D721Med (cell line): ENCODE measurements around the gene MINDY4.

ENCODE experiments used
- DNase-seq: peaks from one replicate; pipeline ENCODE4 v3.0.0; 2011; ENCODE audit warnings: low spot score; ENCODE audit not compliant: insufficient read length
- FAIRE-seq: peaks from 2 replicates; lab custom pipeline; 2011; peaks lifted over from hg19 to GRCh38; lab: Jason Lieb, UNC
- CTCF ChIP-seq: IDR thresholded peaks from 2 replicates; pipeline ENCODE4 v1.5.1; 2012; ENCODE audit warnings: mild to moderate bottlenecking, control low read depth; ENCODE audit not compliant: insufficient read depth; ENCODE audit errors: missing control alignments

Gene MINDY4

GRCh38 chr7:30894866-30895605 lies 123.8 kb downstream of the MINDY4 start:
- no peak for DNase-seq
- peak; percentile 27 for TF ChIP-seq CTCF
- no peak for FAIRE-seq

GRCh38 chr7:30896036-30896435 lies 124.8 kb downstream of the MINDY4 start:
- FAIRE-seq (no peak), DNase-seq (no peak)
- no peak for TF ChIP-seq CTCF

GRCh38 chr7:30896783-30897637 lies 125.8 kb downstream of the MINDY4 start:
- no peak for FAIRE-seq
- DNase-seq: no peak
- no peak for TF ChIP-seq CTCF

- FAIRE-seq (no peak), DNase-seq (no peak)
- TF ChIP-seq CTCF: no peak
Observed at GRCh38 chr7:30897770-30898169, 126.6 kb downstream of the MINDY4 start.

GRCh38 chr7:30898411-30898810 lies 127.2 kb downstream of the MINDY4 start:
- TF ChIP-seq CTCF: no peak
- FAIRE-seq (no peak), DNase-seq (no peak)

- FAIRE-seq (no peak), DNase-seq (no peak)
- no peak for TF ChIP-seq CTCF
Observed at GRCh38 chr7:30899066-30899465, 127.8 kb downstream of the MINDY4 start.
